Lower leg skin (tissue), 4 donors: ENCODE data around the gene BEND2. TPM values are rescaled to one million over a fixed set of nuclear protein-coding genes. Genes with fewer than 3 reads are reported as not detected.

ENCODE experiments used
- DNase-seq, 2 donors: peaks; one replicate each; pipeline ENCODE4 v3.0.0-alpha.2; 2019; ENCODE audit warnings: low spot score in 2 of 2
- H3K4me3 ChIP-seq: fragments of 200-600 bp; sonication (generic); 2 replicates; pipeline ENCODE4 v1.5.1; 2017; ENCODE audit warnings: mild to moderate bottlenecking, low read depth; ENCODE audit not compliant: poor library complexity, severe bottlenecking
- CTCF ChIP-seq, 3 donors: fragments of 450-650 bp; IDR thresholded peaks; one replicate each; pipeline ENCODE4 v1.5.1; 2016; ENCODE audit warnings: antibody characterized with exemption in 3 of 3, mild to moderate bottlenecking in 3 of 3, moderate library complexity in 2 of 3
- POLR2A ChIP-seq, 2 donors: fragments of 450-650 bp; IDR thresholded peaks; one replicate each; pipeline ENCODE4 v1.6.1; 2016 to 2017; ENCODE audit warnings: antibody characterized with exemption in 2 of 2, mild to moderate bottlenecking in 1 of 2, moderate library complexity in 1 of 2
- WGBS, 2 donors: methylation state at CpG; one replicate each; pipeline ENCODE4 v1.1.5; 2018; 5-methylcytosine and 5-hydroxymethylcytosine counted together
- intact Hi-C: fragments of 100-400 bp; cut with DNase I; formaldehyde crosslinking; loops from one replicate; pipeline ENCODE4 v1.15.0; 2023; ENCODE audit warnings: low total_unique reads
- total RNA-seq, 4 donors: library from RNA; depleted of rRNA; stranded (reverse); fragments of >200 nt; gene quantifications; one replicate each; pipeline ENCODE4 v1.1.0, GENCODE V29; 2016

BEND2 gene
- total RNA-seq, 4 donors from 2014 or later, result not detected

GRCh38 chrX:18210470-18210869 lies 10.2 kb downstream of the BEND2 start:
- no peak for DNase-seq
- no peak overlapping the region for H3K4me3 ChIP-seq
- WGBS, 2 donors, result 17 to 19% methylated on average over 2 of the region's 2 CpGs
- intact Hi-C loops, result no loop called here
- no peak for TF ChIP-seq POLR2A (IDR thresholded peaks at IDR 0.05)

GRCh38 chrX:18206657-18207056 lies 14.0 kb downstream of the BEND2 start:
- 65 to 82% methylated on average over 8 of the region's 8 CpGs for WGBS, 2 donors
- intact Hi-C loops, result no loop called here
- H3K4me3 ChIP-seq, result no peak overlapping the region
- DNase-seq, result no peak
- no peak for TF ChIP-seq POLR2A (IDR thresholded peaks at IDR 0.05)
- no peak for TF ChIP-seq CTCF (IDR thresholded peaks at IDR 0.05)

- no peak for TF ChIP-seq POLR2A (IDR thresholded peaks at IDR 0.05)
- no peak for TF ChIP-seq CTCF (IDR thresholded peaks at IDR 0.05)
- no peak overlapping the region for H3K4me3 ChIP-seq
- intact Hi-C loops, result no loop called here
- no peak for DNase-seq
- WGBS, 2 donors, result 69 to 76% methylated on average over 5 of the region's 5 CpGs
Observed at GRCh38 chrX:18203631-18204030, 17.1 kb downstream of the BEND2 start.

- WGBS, 2 donors, result 41 to 44% methylated on average over 1 of the region's 1 CpG
- H3K4me3 ChIP-seq, result no peak overlapping the region
- intact Hi-C loops, result no loop called here
- no peak for TF ChIP-seq POLR2A (IDR thresholded peaks at IDR 0.05)
- no peak for TF ChIP-seq CTCF (IDR thresholded peaks at IDR 0.05)
- DNase-seq, result no peak
Observed at GRCh38 chrX:18194688-18195087, 26.0 kb downstream of the BEND2 start.

- WGBS, 2 donors, result 83 to 93% methylated on average over 4 of the region's 4 CpGs
- no peak overlapping the region for H3K4me3 ChIP-seq
- TF ChIP-seq CTCF (IDR thresholded peaks at IDR 0.05) (no peak), POLR2A (IDR thresholded peaks at IDR 0.05) (no peak)
- DNase-seq, result no peak
- intact Hi-C loops, result no loop called here
Observed at GRCh38 chrX:18179446-18179845, 41.2 kb downstream of the BEND2 start.

- intact Hi-C loops, result no loop called here
- no peak for DNase-seq
- 51 to 54% methylated on average over 5 of the region's 5 CpGs for WGBS, 2 donors
- TF ChIP-seq POLR2A (IDR thresholded peaks at IDR 0.05) (no peak), CTCF (IDR thresholded peaks at IDR 0.05) (no peak)
- no peak overlapping the region for H3K4me3 ChIP-seq
Observed at GRCh38 chrX:18174971-18175370, 45.7 kb downstream of the BEND2 start.
